GM12878 (cell line): Measurements from ENCODE around the gene AMIGO2. TPM values are rescaled to one million over a fixed set of nuclear protein-coding genes. Genes with fewer than 3 reads are reported as not detected.

Source experiments
- ATAC-seq: fragments of 200-7000 bp; cut with Tn5 transposase; 3 replicates; pipeline ENCODE4 v1.9.1; 2020; ENCODE audit warnings: mild to moderate bottlenecking, moderate library complexity
- BruUV-seq: library from RNA; stranded (reverse); fragments of 400-500 nt; replicated peaks from 2 replicates; lab custom pipeline; 2021; lab: Mats Ljungman, UMichigan
- CTCF ChIA-PET: fragments of 300-600 bp; sonication (Branson Sonifier 250); formaldehyde crosslinking; extraction: SDS; loops from one replicate; lab custom pipeline; 2021; ENCODE audit warnings: inconsistent platforms; lab: Yijun Ruan, JAX
- POLR2A ChIA-PET: fragments of 350-600 bp; formaldehyde crosslinking; extraction: SDS; loops from one replicate; lab custom pipeline; 2021; ENCODE audit warnings: inconsistent platforms; lab: Charles Lee
- RAD21 ChIA-PET: fragments of 300-600 bp; sonication (Branson Sonifier 250); formaldehyde crosslinking; loops from one replicate; lab custom pipeline; 2023; ENCODE audit warnings: antibody characterized with exemption; ENCODE audit not compliant: unreplicated experiment; lab: Charles Lee
- SMC1A ChIA-PET: fragments of 300-600 bp; sonication (Branson Sonifier 250); formaldehyde crosslinking; loops from one replicate; lab custom pipeline; 2023; ENCODE audit not compliant: unreplicated experiment, uncharacterized antibody; lab: Charles Lee
- DNase-seq: peaks from one replicate; pipeline ENCODE4 v3.0.0-alpha.2; 2011; ENCODE audit warnings: low read depth, low spot score
- FAIRE-seq: peaks from 3 replicates; lab custom pipeline; 2011; peaks lifted over from hg19 to GRCh38; lab: Jason Lieb, UNC
- H2AFZ ChIP-seq: 2 replicates; pipeline ENCODE4 v1.6.0; 2011; ENCODE audit warnings: low read depth, low read length, control low read depth; ENCODE audit not compliant: control insufficient read depth
- H3K27ac ChIP-seq: 2 replicates; pipeline ENCODE4 v1.5.1; 2011; ENCODE audit warnings: control low read depth; ENCODE audit not compliant: control insufficient read depth, insufficient read depth
- H3K27me3 ChIP-seq, 2 experiments: replicated peaks in 1 of 2; 2 replicates each; pipeline versions ENCODE4 v1.6.0 to v1.6.1; 2011; ENCODE audit warnings: low read length in 1 of 2; ENCODE audit not compliant: control insufficient read depth in 2 of 2, insufficient read depth in 2 of 2
- H3K36me3 ChIP-seq, 2 experiments: 2 replicates each; pipeline ENCODE4 v1.5.1; 2011; ENCODE audit warnings: low read length in 1 of 2; ENCODE audit not compliant: control insufficient read depth in 2 of 2, insufficient read depth in 2 of 2
- H3K4me1 ChIP-seq: 2 replicates; pipeline ENCODE4 v1.6.1; 2011; ENCODE audit warnings: mild to moderate bottlenecking, low read length, moderate library complexity, mixed read lengths; ENCODE audit not compliant: control insufficient read depth, insufficient read depth
- H3K4me2 ChIP-seq: 2 replicates; pipeline ENCODE4 v1.6.0; 2011; ENCODE audit warnings: control low read depth; ENCODE audit not compliant: control insufficient read depth, insufficient read depth
- H3K4me3 ChIP-seq: fragments of 200-600 bp; sonication (generic); 2 replicates; pipeline ENCODE4 v1.5.1; 2016
- H3K79me2 ChIP-seq: 2 replicates; pipeline ENCODE4 v1.6.0; 2011; ENCODE audit warnings: low read length; ENCODE audit not compliant: control insufficient read depth, insufficient read depth
- H3K9ac ChIP-seq: 2 replicates; pipeline ENCODE4 v1.8.0; 2011; ENCODE audit warnings: low read length, control low read depth, mixed read lengths; ENCODE audit not compliant: control insufficient read depth, insufficient read depth
- H3K9me3 ChIP-seq: replicated peaks from 3 replicates; pipeline ENCODE4 v1.5.1; 2011; ENCODE audit warnings: mild to moderate bottlenecking, low read length; ENCODE audit not compliant: control insufficient read depth, insufficient read depth
- H4K20me1 ChIP-seq: 2 replicates; pipeline ENCODE4 v1.6.0; 2011; ENCODE audit not compliant: control insufficient read depth, insufficient read depth
- BACH1 ChIP-seq: fragments of 450-650 bp; IDR thresholded peaks from 2 replicates; pipeline ENCODE4 v1.6.1; 2017; ENCODE audit warnings: mild to moderate bottlenecking, borderline replicate concordance
- BCLAF1 ChIP-seq: fragments of 450-650 bp; IDR thresholded peaks from 2 replicates; pipeline ENCODE4 v1.6.1; 2017; ENCODE audit warnings: antibody characterized with exemption, mild to moderate bottlenecking, moderate library complexity
- CBX3 ChIP-seq: fragments of 200-600 bp; sonication (generic); IDR thresholded peaks from 2 replicates; pipeline ENCODE4 v1.6.1; 2016; ENCODE audit warnings: low read depth, borderline replicate concordance
- FOXK2 ChIP-seq: fragments of 450-650 bp; IDR thresholded peaks from 2 replicates; pipeline ENCODE4 v1.6.1; 2017; ENCODE audit warnings: mild to moderate bottlenecking, moderate library complexity
- HSF1 ChIP-seq: fragments of 150-350 bp; IDR thresholded peaks from 2 replicates; pipeline ENCODE4 v1.6.1; 2014; ENCODE audit warnings: mild to moderate bottlenecking, low read depth, low read length
- KLF5 ChIP-seq: fragments of 450-650 bp; IDR thresholded peaks from 2 replicates; pipeline ENCODE4 v1.6.1; 2014; ENCODE audit warnings: mild to moderate bottlenecking; ENCODE audit not compliant: partially characterized antibody
- NRF1 ChIP-seq: conservative IDR thresholded peaks from 2 replicates; pipeline ENCODE4 v1.6.1; 2011; ENCODE audit warnings: mild to moderate bottlenecking, low read depth, low read length, improper control_type of control experiment
- PML ChIP-seq: IDR thresholded peaks from 2 replicates; pipeline ENCODE4 v1.6.1; 2012; ENCODE audit warnings: low read length, inconsistent platforms
- POU2F2 ChIP-seq: IDR thresholded peaks from 3 replicates; pipeline ENCODE4 v1.6.1; 2011; ENCODE audit warnings: low read depth, mild to moderate bottlenecking, low read length, borderline replicate concordance
- TBL1XR1 ChIP-seq: IDR thresholded peaks from 2 replicates; pipeline ENCODE4 v1.6.1; 2012; ENCODE audit warnings: low read depth, low read length, improper control_type of control experiment
- WRNIP1 ChIP-seq: IDR thresholded peaks from 2 replicates; pipeline ENCODE4 v1.6.1; 2011; ENCODE audit warnings: low read depth, low read length, improper control_type of control experiment, borderline replicate concordance
- WGBS: methylation state at CpG from one replicate; pipeline ENCODE4 v1.1.6; 2016; ENCODE audit warnings: low lambda C conversion rate; ENCODE audit not compliant: insufficient replicate concordance, insufficient coverage; ENCODE audit errors: missing lambda C conversion rate; 5-methylcytosine and 5-hydroxymethylcytosine counted together
- in situ Hi-C: fragments of 300-500 bp; cut with MboI; formaldehyde crosslinking; loops from 9 replicates; pipeline ENCODE4 v1.14.3; 2018; ENCODE audit warnings: mixed read lengths
- intact Hi-C: fragments of 100-400 bp; cut with micrococcal nuclease; formaldehyde crosslinking; loops from one replicate; pipeline ENCODE4 v1.14.2; 2022; ENCODE audit not compliant: unreplicated experiment
- polyA plus RNA-seq, 11 experiments: library from polyadenylated mRNA; depleted of rRNA in 4 of 11; unstranded in 6 of 11; stranded (reverse) in 5 of 11; fragments of >200 nt; fragmentation: Nextera tagmentation in 4 of 11; fragmentation: Illumina TruSeq in 1 of 11; extraction: Ambion mirVana in 4 of 11; extraction: Trizol in 1 of 11; gene quantifications; 1 replicate in 1 of 11; 2 replicates in 10 of 11; pipeline versions ENCODE4 v1.2.1 to v1.2.3, GENCODE V29; 2011 to 2016; ENCODE audit warnings: inconsistent platforms in 2 of 11, missing spikeins in 2 of 11, low read depth in 1 of 11
- total RNA-seq, 4 experiments: library from RNA; depleted of rRNA in 3 of 4; stranded (reverse); fragments of >200 nt in 3 of 4; fragmentation: Illumina TruSeq in 1 of 4; extraction: Trizol in 1 of 4; gene quantifications; 2 replicates each; pipeline versions ENCODE4 v1.2.1 to v1.2.3, GENCODE V29; 2013 to 2021

AMIGO2 gene
- total and polyA plus RNA-seq, 10 of the 15 experiments (the other 5 are each of a cell fraction or from before 2014, with no cell fraction given): 0.03 to 0.15 (median 0.11) TPM; not detected in 7

- SMC1A ChIA-PET: interaction anchor here (0.6 to 2.2 kb wide), 5 partner anchors 11 to 224 kb away, joined by 3 to 4 read pairs (median 3); no protein-coding TSS in a partner anchor
- in situ Hi-C loops: no loop called here
- WGBS: 71% methylated on average over 3 of the region's 3 CpGs
- Histone ChIP-seq H3K27ac (no peak overlapping the region), H3K9ac (no peak overlapping the region), H3K9me3 (no peaks in the 10 kb centered on the region), H3K79me2 (no peaks in the 10 kb centered on the region), H2AFZ (no peak overlapping the region), H3K27me3 (peaks cover 12 to 19% of the 10 kb centered on the region in 2 experiments), H3K36me3 (no peaks in the 10 kb centered on the region)
- CTCF ChIA-PET: interaction anchor here (1.9 kb wide), 1 partner anchor 12 kb away, joined by 12 read pairs; no protein-coding TSS in a partner anchor
- RAD21 ChIA-PET: no interaction called here
- ATAC-seq (no peak), DNase-seq (no peak), FAIRE-seq (no peak)
- POLR2A ChIA-PET: no interaction called here
- no TSS peak for BruUV-seq
- intact Hi-C loops: no loop called here
- TF ChIP-seq NRF1 (no peak), WRNIP1 (no peak), PML (no peak), BACH1 (no peak), POU2F2 (no peak), FOXK2 (no peak), TBL1XR1 (no peak), BCLAF1 (no peak), CBX3 (no peak), HSF1 (no peak), KLF5 (no peak)
- TF ChIP-seq, all 136 proteins: peak for 0
- H4K20me1 ChIP-seq: no peaks in the 10 kb centered on the region; the same call in 1 of the 2 replicates
- no peak overlapping the region for H3K4me3 ChIP-seq
- H3K4me2 ChIP-seq: no peak overlapping the region
- H3K4me1 ChIP-seq: peaks cover 10% of the 10 kb centered on the region
Observed at GRCh38 chr12:47082283-47082682, 2.5 kb upstream of the AMIGO2 start.
